Brain microvascular endothelial cell (primary cell): ENCODE results near the gene WNT2.

Source experiments
- DNase-seq: peaks from one replicate; pipeline ENCODE4 v3.0.0-alpha.2; 2020
- H3K27ac ChIP-seq: fragments of 250-450 bp; sonication (Bioruptor Pico); 2 replicates; pipeline ENCODE4 v1.5.1; 2020; ENCODE audit warnings: mild to moderate bottlenecking, moderate library complexity
- H3K27me3 ChIP-seq: fragments of 250-450 bp; sonication (Bioruptor Pico); replicated peaks from 2 replicates; pipeline ENCODE4 v1.5.1; 2020; ENCODE audit warnings: mild to moderate bottlenecking
- H3K36me3 ChIP-seq: fragments of 250-450 bp; sonication (Bioruptor Pico); replicated peaks from 2 replicates; pipeline ENCODE4 v1.5.1; 2020; ENCODE audit warnings: mild to moderate bottlenecking
- H3K4me3 ChIP-seq: 2 replicates; pipeline ENCODE4 v1.5.1; 2011; ENCODE audit warnings: low read depth, mild to moderate bottlenecking, control low read depth, low read length, moderate library complexity
- in situ Hi-C: cut with HindIII; loops from 2 replicates; pipeline ENCODE4 v1.10.0; 2017; ENCODE audit warnings: low sequenced_read_pairs, low pct_ligation_motif_present
- TF ChIP-seq, protein P1 (sequence below): IDR thresholded peaks from 2 replicates; pipeline ENCODE4 v1.5.1; 2011; ENCODE audit warnings: low read depth, mild to moderate bottlenecking, moderate library complexity, low read length, control low read depth, inconsistent platforms; ENCODE audit errors: missing control alignments

WNT2 gene

GRCh38 chr7:117282239-117282812 is 40.5 kb downstream of the WNT2 start:
- Histone ChIP-seq H3K27ac (no peak overlapping the region), H3K4me3 (no peak overlapping the region), H3K36me3 (no peaks in the 10 kb centered on the region), H3K27me3 (no peaks in the 10 kb centered on the region)
- DNase-seq = no peak
- TF ChIP-seq, protein P1, sequence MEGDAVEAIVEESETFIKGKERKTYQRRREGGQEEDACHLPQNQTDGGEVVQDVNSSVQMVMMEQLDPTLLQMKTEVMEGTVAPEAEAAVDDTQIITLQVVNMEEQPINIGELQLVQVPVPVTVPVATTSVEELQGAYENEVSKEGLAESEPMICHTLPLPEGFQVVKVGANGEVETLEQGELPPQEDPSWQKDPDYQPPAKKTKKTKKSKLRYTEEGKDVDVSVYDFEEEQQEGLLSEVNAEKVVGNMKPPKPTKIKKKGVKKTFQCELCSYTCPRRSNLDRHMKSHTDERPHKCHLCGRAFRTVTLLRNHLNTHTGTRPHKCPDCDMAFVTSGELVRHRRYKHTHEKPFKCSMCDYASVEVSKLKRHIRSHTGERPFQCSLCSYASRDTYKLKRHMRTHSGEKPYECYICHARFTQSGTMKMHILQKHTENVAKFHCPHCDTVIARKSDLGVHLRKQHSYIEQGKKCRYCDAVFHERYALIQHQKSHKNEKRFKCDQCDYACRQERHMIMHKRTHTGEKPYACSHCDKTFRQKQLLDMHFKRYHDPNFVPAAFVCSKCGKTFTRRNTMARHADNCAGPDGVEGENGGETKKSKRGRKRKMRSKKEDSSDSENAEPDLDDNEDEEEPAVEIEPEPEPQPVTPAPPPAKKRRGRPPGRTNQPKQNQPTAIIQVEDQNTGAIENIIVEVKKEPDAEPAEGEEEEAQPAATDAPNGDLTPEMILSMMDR = no peak
- in situ Hi-C loops = no loop called here

GRCh38 chr7:117281562-117281961 is 41.3 kb downstream of the WNT2 start:
- in situ Hi-C loops = no loop called here
- Histone ChIP-seq H3K4me3 (no peak overlapping the region), H3K36me3 (no peaks in the 10 kb centered on the region), H3K27me3 (no peaks in the 10 kb centered on the region), H3K27ac (no peak overlapping the region)
- TF ChIP-seq, protein P1 = no peak
- no peak for DNase-seq

GRCh38 chr7:117279931-117280557 is 42.8 kb downstream of the WNT2 start:
- no peaks in the 10 kb centered on the region for H3K36me3 ChIP-seq
- no peak overlapping the region for H3K4me3 ChIP-seq
- TF ChIP-seq, protein P1 = no peak
- in situ Hi-C loops = no loop called here
- no peaks in the 10 kb centered on the region for H3K27me3 ChIP-seq
- DNase-seq = no peak
- H3K27ac ChIP-seq = no peak overlapping the region

GRCh38 chr7:117279203-117279602 is 43.7 kb downstream of the WNT2 start:
- Histone ChIP-seq H3K27ac (no peak overlapping the region), H3K36me3 (no peaks in the 10 kb centered on the region), H3K27me3 (no peaks in the 10 kb centered on the region), H3K4me3 (no peak overlapping the region)
- DNase-seq = no peak
- in situ Hi-C loops = no loop called here
- TF ChIP-seq, protein P1 = no peak

- in situ Hi-C loops = no loop called here
- Histone ChIP-seq H3K36me3 (no peaks in the 10 kb centered on the region), H3K4me3 (no peak overlapping the region), H3K27me3 (no peaks in the 10 kb centered on the region), H3K27ac (no peak overlapping the region)
- TF ChIP-seq, protein P1 = no peak
- DNase-seq = no peak
Measured at GRCh38 chr7:117278040-117278439, 44.8 kb downstream of the WNT2 start.

GRCh38 chr7:117277576-117277975 is 45.3 kb downstream of the WNT2 start:
- no peak overlapping the region for H3K27ac ChIP-seq
- no peaks in the 10 kb centered on the region for H3K27me3 ChIP-seq
- no peak overlapping the region for H3K4me3 ChIP-seq
- TF ChIP-seq, protein P1 = no peak
- no peaks in the 10 kb centered on the region for H3K36me3 ChIP-seq
- in situ Hi-C loops = no loop called here
- DNase-seq = no peak
